ENCODE data around the gene PARD6G.

PARD6G gene

GRCh38 chr18:80136679-80137078, 110.6 kb downstream of the PARD6G start:
- no peak overlapping the region for H3K4me3 Mint-ChIP-seq
- H3K27ac Mint-ChIP-seq = no peak overlapping the region
- peaks cover 26% of the 10 kb centered on the region for H3K36me3 Mint-ChIP-seq
- no peaks in the 10 kb centered on the region for H3K27me3 Mint-ChIP-seq
- no peaks in the 10 kb centered on the region for H3K9me3 Mint-ChIP-seq
- H3K4me1 Mint-ChIP-seq = peaks cover 6% of the 10 kb centered on the region

- Mint-ChIP-seq H3K36me3 (peaks cover 26% of the 10 kb centered on the region), H3K27me3 (no peaks in the 10 kb centered on the region), H3K9me3 (no peaks in the 10 kb centered on the region), H3K4me1 (peaks cover 20% of the 10 kb centered on the region), H3K4me3 (no peak overlapping the region), H3K27ac (no peak overlapping the region)
These were observed 112.2 kb downstream of the PARD6G start for GRCh38 chr18:80135136-80135535.

GRCh38 chr18:80133124-80133523, 114.2 kb downstream of the PARD6G start:
- H3K27me3 Mint-ChIP-seq = no peaks in the 10 kb centered on the region
- no peaks in the 10 kb centered on the region for H3K9me3 Mint-ChIP-seq
- peaks cover 24% of the 10 kb centered on the region for H3K36me3 Mint-ChIP-seq
- no peak overlapping the region for H3K27ac Mint-ChIP-seq
- H3K4me1 Mint-ChIP-seq = peaks cover 30% of the 10 kb centered on the region
- no peak overlapping the region for H3K4me3 Mint-ChIP-seq

- Mint-ChIP-seq H3K27ac (no peak overlapping the region), H3K36me3 (peaks cover 24% of the 10 kb centered on the region), H3K4me1 (peaks cover 38% of the 10 kb centered on the region), H3K27me3 (no peaks in the 10 kb centered on the region), H3K9me3 (no peaks in the 10 kb centered on the region), H3K4me3 (no peak overlapping the region)
These were observed 115.0 kb downstream of the PARD6G start for GRCh38 chr18:80132180-80132812.

GRCh38 chr18:80130555-80130954, 116.8 kb downstream of the PARD6G start:
- Mint-ChIP-seq H3K36me3 (peaks cover 25% of the 10 kb centered on the region), H3K4me1 (peaks cover 54% of the 10 kb centered on the region)

GRCh38 chr18:80129672-80130367, 117.5 kb downstream of the PARD6G start:
- H3K9me3 Mint-ChIP-seq = no peaks in the 10 kb centered on the region
- H3K27ac Mint-ChIP-seq = no peak overlapping the region
- H3K4me3 Mint-ChIP-seq = no peak overlapping the region
- peaks cover 54% of the 10 kb centered on the region for H3K4me1 Mint-ChIP-seq
- peaks cover 25% of the 10 kb centered on the region for H3K36me3 Mint-ChIP-seq
- no peaks in the 10 kb centered on the region for H3K27me3 Mint-ChIP-seq

More at GRCh38 chr18:80130555-80130954, 116.8 kb downstream of the PARD6G start:
- Mint-ChIP-seq H3K9me3 (no peaks in the 10 kb centered on the region), H3K27ac (no peak overlapping the region), H3K27me3 (no peaks in the 10 kb centered on the region), H3K4me3 (no peak overlapping the region)

GRCh38 chr18:80127635-80128034, 119.7 kb downstream of the PARD6G start:
- Mint-ChIP-seq H3K27me3 (no peaks in the 10 kb centered on the region), H3K36me3 (peaks cover 18% of the 10 kb centered on the region), H3K27ac (peak overlapping the region; percentile 82), H3K9me3 (no peaks in the 10 kb centered on the region), H3K4me1 (peaks cover 64% of the 10 kb centered on the region), H3K4me3 (peak overlapping the region; percentile 68)

- Mint-ChIP-seq H3K9me3 (no peaks in the 10 kb centered on the region), H3K27me3 (no peaks in the 10 kb centered on the region), H3K27ac (no peak overlapping the region), H3K4me3 (peak overlapping the region; percentile 30), H3K36me3 (peaks cover 20% of the 10 kb centered on the region), H3K4me1 (peaks cover 66% of the 10 kb centered on the region)
These were observed 120.5 kb downstream of the PARD6G start for GRCh38 chr18:80126797-80127196.

- Mint-ChIP-seq H3K9me3 (no peaks in the 10 kb centered on the region), H3K4me3 (no peak overlapping the region), H3K4me1 (peaks cover 54% of the 10 kb centered on the region), H3K27ac (no peak overlapping the region), H3K36me3 (peaks cover 32% of the 10 kb centered on the region), H3K27me3 (no peaks in the 10 kb centered on the region)
These were observed 123.2 kb downstream of the PARD6G start for GRCh38 chr18:80124131-80124530.

GRCh38 chr18:80120932-80121331, 126.4 kb downstream of the PARD6G start:
- Mint-ChIP-seq H3K36me3 (peaks cover 33% of the 10 kb centered on the region), H3K4me1 (peaks cover 51% of the 10 kb centered on the region), H3K27ac (peak overlapping the region; percentile 73), H3K27me3 (no peaks in the 10 kb centered on the region), H3K4me3 (no peak overlapping the region), H3K9me3 (no peaks in the 10 kb centered on the region)

GRCh38 chr18:80119111-80119510, 128.2 kb downstream of the PARD6G start:
- Mint-ChIP-seq H3K27ac (no peak overlapping the region), H3K4me3 (no peak overlapping the region), H3K4me1 (peaks cover 62% of the 10 kb centered on the region), H3K9me3 (no peaks in the 10 kb centered on the region), H3K36me3 (peaks cover 31% of the 10 kb centered on the region), H3K27me3 (no peaks in the 10 kb centered on the region)

GRCh38 chr18:80115035-80115434, 132.3 kb downstream of the PARD6G start:
- H3K4me3 Mint-ChIP-seq = no peak overlapping the region
- no peaks in the 10 kb centered on the region for H3K27me3 Mint-ChIP-seq
- no peaks in the 10 kb centered on the region for H3K9me3 Mint-ChIP-seq
- H3K4me1 Mint-ChIP-seq = peaks cover 65% of the 10 kb centered on the region
- peaks cover 24% of the 10 kb centered on the region for H3K36me3 Mint-ChIP-seq
- no peak overlapping the region for H3K27ac Mint-ChIP-seq

GRCh38 chr18:80112624-80113248, 134.6 kb downstream of the PARD6G start:
- Mint-ChIP-seq H3K4me3 (no peak overlapping the region), H3K36me3 (peaks cover 14% of the 10 kb centered on the region), H3K27ac (no peak overlapping the region), H3K9me3 (no peaks in the 10 kb centered on the region), H3K4me1 (peaks cover 69% of the 10 kb centered on the region), H3K27me3 (no peaks in the 10 kb centered on the region)

- Mint-ChIP-seq H3K27ac (peak overlapping the region; percentile 64), H3K4me3 (peak overlapping the region; percentile 90), H3K36me3 (peaks cover 9% of the 10 kb centered on the region), H3K27me3 (no peaks in the 10 kb centered on the region), H3K4me1 (peaks cover 59% of the 10 kb centered on the region), H3K9me3 (no peaks in the 10 kb centered on the region)
These were observed 137.6 kb downstream of the PARD6G start for GRCh38 chr18:80109676-80110078.

GRCh38 chr18:80108739-80109675, 138.3 kb downstream of the PARD6G start, which contains the start of gene ADNP2:
ADNP2 (plus strand) TSS chr18:80109262; CDS start chr18:80117543, 8,281 bp downstream.
- Mint-ChIP-seq H3K9me3 (no peaks in the 10 kb centered on the region), H3K27ac (peak within 1 kb of the TSS; percentile 93), H3K4me1 (peaks cover 53% of the 10 kb centered on the region), H3K4me3 (peak within 1 kb of the TSS; percentile 90), H3K36me3 (peaks cover 9% of the 10 kb centered on the region), H3K27me3 (no peaks in the 10 kb centered on the region)

All from activated naive CD4-positive, alpha-beta T cell treated with anti-CD3 and anti-CD28 coated beads, Interleukin-2, amount 50 U/mL, for 24 hours (primary cell).